Neural crest cell (in vitro differentiated cells): ENCODE data around the gene CDK14. TPM values are rescaled to one million over a fixed set of nuclear protein-coding genes. Genes with fewer than 3 reads are reported as not detected.

Experiments used
- DNase-seq: peaks from one replicate; pipeline ENCODE4 v3.0.0; 2021; ENCODE audit warnings: low read depth, mixed read lengths, low spot score
- H3K27ac Mint-ChIP-seq: one replicate; pipeline ENCODE4 v1.8.0; 2021; ENCODE audit warnings: mild to moderate bottlenecking, mixed read lengths; ENCODE audit not compliant: unreplicated experiment
- H3K27me3 Mint-ChIP-seq: 2 replicates; pipeline ENCODE4 v1.8.0; 2021; ENCODE audit warnings: low read depth, mild to moderate bottlenecking, mixed read lengths
- H3K36me3 Mint-ChIP-seq: 2 replicates; pipeline ENCODE4 v1.8.0; 2021; ENCODE audit warnings: low read depth, mild to moderate bottlenecking, mixed read lengths
- H3K4me1 Mint-ChIP-seq: 2 replicates; pipeline ENCODE4 v1.8.0; 2021; ENCODE audit warnings: mixed read lengths
- H3K4me3 Mint-ChIP-seq: one replicate; pipeline ENCODE4 v1.8.0; 2021; ENCODE audit warnings: mild to moderate bottlenecking, mixed read lengths
- H3K9me3 Mint-ChIP-seq: 2 replicates; pipeline ENCODE4 v1.8.0; 2021; ENCODE audit warnings: mixed read lengths
- total RNA-seq: library from RNA; stranded (reverse); gene quantifications from 2 replicates; pipeline ENCODE4 v1.2.1, GENCODE V29; 2021
- TF ChIP-seq, protein P1 (sequence below): fragments of 200-600 bp; sonication (generic); conservative IDR thresholded peaks from 2 replicates; pipeline ENCODE4 v1.5.0; 2021; ENCODE audit warnings: antibody characterized with exemption, mild to moderate bottlenecking

CDK14 gene
- total RNA-seq, 1 donor from 2014 or later: 49.6 TPM

DNA sequence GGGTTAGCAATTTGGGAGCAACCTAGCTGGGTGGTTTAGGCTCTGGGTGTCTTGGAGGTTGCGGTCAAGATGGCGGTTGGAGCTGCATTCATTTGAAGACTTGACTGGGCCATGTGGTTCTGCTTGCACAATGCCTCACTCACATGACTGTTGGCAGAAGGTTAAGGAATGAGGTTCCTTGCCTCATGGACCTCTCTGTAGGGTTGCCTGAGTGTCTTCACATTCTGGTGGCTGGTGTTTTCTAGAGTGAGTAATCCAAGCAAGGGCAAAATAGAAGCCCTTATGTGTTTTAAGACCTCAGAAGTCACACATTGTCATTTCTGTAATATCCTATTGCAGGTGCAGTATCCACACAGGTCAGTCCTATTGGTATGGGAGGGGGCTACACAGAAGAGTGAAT is 52.0 kb downstream of the CDK14 start:
- TF ChIP-seq, protein P1, sequence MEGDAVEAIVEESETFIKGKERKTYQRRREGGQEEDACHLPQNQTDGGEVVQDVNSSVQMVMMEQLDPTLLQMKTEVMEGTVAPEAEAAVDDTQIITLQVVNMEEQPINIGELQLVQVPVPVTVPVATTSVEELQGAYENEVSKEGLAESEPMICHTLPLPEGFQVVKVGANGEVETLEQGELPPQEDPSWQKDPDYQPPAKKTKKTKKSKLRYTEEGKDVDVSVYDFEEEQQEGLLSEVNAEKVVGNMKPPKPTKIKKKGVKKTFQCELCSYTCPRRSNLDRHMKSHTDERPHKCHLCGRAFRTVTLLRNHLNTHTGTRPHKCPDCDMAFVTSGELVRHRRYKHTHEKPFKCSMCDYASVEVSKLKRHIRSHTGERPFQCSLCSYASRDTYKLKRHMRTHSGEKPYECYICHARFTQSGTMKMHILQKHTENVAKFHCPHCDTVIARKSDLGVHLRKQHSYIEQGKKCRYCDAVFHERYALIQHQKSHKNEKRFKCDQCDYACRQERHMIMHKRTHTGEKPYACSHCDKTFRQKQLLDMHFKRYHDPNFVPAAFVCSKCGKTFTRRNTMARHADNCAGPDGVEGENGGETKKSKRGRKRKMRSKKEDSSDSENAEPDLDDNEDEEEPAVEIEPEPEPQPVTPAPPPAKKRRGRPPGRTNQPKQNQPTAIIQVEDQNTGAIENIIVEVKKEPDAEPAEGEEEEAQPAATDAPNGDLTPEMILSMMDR: no peak
- no peak overlapping the region for H3K4me3 Mint-ChIP-seq

DNA sequence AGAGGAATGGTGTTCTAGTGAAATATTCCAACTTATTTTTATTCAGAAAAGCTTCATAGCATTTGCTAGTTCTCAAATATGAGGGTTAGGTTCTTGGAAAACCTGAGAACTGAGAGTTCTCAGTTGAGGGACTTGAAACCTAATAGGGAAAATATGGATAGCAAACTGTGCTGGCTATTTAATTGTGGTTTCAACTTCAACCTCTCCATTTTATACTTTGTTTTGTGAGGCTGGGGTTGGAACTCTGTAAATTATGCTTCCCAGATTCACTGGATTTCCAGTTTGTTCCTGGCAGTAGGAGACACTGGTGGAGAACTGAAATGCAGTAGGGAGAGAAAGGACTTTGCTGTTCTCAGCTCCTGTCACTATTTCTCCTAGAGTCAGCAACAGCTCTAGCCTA is 52.7 kb downstream of the CDK14 start:
- Mint-ChIP-seq H3K9me3 (peaks cover 13% of the 10 kb centered on the region), H3K27me3 (no peaks in the 10 kb centered on the region)

More for the DNA sequence above, 52.0 kb downstream of the CDK14 start:
- no peaks in the 10 kb centered on the region for H3K27me3 Mint-ChIP-seq
- H3K36me3 Mint-ChIP-seq: peaks cover 20% of the 10 kb centered on the region
- no peak for DNase-seq
- peaks cover 5% of the 10 kb centered on the region for H3K4me1 Mint-ChIP-seq
- peaks cover 11% of the 10 kb centered on the region for H3K9me3 Mint-ChIP-seq
- no peak overlapping the region for H3K27ac Mint-ChIP-seq

DNA sequence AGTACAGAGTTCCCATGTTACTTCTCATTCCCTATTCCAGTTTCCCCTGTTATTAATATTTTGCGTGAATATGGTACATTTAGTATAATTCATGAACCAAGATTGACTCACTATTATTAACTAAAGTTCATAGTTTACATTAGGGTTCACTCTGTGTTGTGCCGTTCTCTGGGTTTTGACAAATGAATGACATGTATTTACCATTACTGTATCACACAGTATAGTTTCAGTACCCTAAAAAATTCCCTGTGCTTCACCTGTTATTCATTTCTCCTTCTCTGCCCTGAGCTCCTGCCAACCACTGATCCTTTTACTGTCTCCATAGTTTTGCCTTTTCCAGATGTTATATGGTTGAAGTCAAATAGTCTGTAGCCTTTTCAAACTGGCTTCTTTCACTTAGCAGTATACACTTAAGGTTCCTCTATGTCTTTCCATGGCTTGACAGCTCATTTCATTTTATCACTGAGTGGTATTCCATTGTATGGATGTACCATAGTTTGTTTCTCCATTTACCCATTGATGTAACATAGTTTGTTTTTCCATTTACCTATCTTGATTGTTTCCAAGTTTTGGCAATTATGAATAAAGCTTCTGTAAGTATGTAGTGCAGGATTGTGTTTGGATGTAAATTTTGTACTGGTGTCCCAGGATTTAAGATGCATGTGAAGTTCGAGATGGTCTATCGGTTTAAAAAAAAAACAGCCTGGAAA is 58.8 kb downstream of the CDK14 start:
- peaks cover 8% of the 10 kb centered on the region for H3K36me3 Mint-ChIP-seq
- TF ChIP-seq, protein P1: no peak
- DNase-seq: no peak
- H3K4me1 Mint-ChIP-seq: no peaks in the 10 kb centered on the region
- no peaks in the 10 kb centered on the region for H3K27me3 Mint-ChIP-seq
- H3K4me3 Mint-ChIP-seq: no peak overlapping the region
- no peak overlapping the region for H3K27ac Mint-ChIP-seq
- peaks cover 13% of the 10 kb centered on the region for H3K9me3 Mint-ChIP-seq

More for the DNA sequence above, 52.7 kb downstream of the CDK14 start:
- no peak for DNase-seq
- Mint-ChIP-seq H3K27ac (no peak overlapping the region), H3K4me3 (no peak overlapping the region), H3K4me1 (peaks cover 5% of the 10 kb centered on the region), H3K36me3 (peaks cover 13% of the 10 kb centered on the region)
- TF ChIP-seq, protein P1: no peak

DNA sequence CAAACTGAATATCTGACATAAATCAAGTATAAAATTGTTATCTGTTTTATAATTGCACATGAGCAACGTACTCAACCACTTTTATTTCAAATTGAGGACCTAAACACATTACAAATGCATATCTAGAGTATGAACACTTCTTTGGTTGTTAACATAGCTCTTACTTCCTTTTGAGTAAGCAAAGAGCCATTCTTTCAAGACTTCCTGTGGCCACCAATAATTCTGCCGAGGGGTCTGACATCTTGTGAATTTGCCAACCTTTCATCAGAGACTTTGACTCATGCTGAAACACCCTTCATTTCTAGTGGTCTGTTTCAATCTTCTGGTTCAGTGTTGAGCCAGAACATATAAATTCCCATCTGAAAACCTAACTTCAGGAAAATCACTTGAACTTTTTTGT is 59.4 kb downstream of the CDK14 start:
- Mint-ChIP-seq H3K27ac (no peak overlapping the region), H3K9me3 (peaks cover 13% of the 10 kb centered on the region), H3K27me3 (no peaks in the 10 kb centered on the region), H3K4me1 (no peaks in the 10 kb centered on the region), H3K36me3 (peaks cover 5% of the 10 kb centered on the region), H3K4me3 (no peak overlapping the region)
- DNase-seq: no peak
- TF ChIP-seq, protein P1: no peak

DNA sequence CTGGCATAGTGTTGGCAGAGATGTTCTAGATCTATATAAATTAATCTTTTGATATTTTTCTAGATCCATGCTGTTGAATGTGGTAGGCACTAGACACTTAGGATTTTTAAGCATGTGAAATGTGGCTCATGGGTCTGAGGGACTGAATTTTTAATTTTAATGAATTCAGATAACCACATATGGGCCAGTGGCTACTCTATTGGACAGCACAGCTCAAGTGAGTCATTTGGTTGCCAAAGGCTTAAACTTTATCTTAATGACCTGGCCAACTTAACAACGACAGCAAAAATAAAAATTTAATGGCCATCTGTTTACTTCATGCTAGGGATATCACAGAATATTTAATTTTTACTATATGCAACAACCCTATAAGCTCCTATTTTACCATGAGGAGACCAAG is 61.4 kb downstream of the CDK14 start:
- no peak overlapping the region for H3K4me3 Mint-ChIP-seq
- TF ChIP-seq, protein P1: no peak
- peaks cover 2% of the 10 kb centered on the region for H3K36me3 Mint-ChIP-seq
- H3K9me3 Mint-ChIP-seq: peaks cover 5% of the 10 kb centered on the region
- H3K4me1 Mint-ChIP-seq: peaks cover 13% of the 10 kb centered on the region
- no peak for DNase-seq
- no peaks in the 10 kb centered on the region for H3K27me3 Mint-ChIP-seq
- H3K27ac Mint-ChIP-seq: no peak overlapping the region
